HCT116 (cell line): ENCODE data around the gene SLC35E2B. TPM values are rescaled to one million over a fixed set of nuclear protein-coding genes. Genes with fewer than 3 reads are reported as not detected.

ENCODE experiments used
- ATAC-seq: fragments of 200-7000 bp; cut with Tn5 transposase; 2 replicates; pipeline ENCODE4 v1.9.1; 2020; ENCODE audit warnings: mild to moderate bottlenecking, moderate library complexity
- BruUV-seq: library from RNA; stranded (reverse); fragments of 400-500 nt; replicated peaks from 2 replicates; lab custom pipeline; 2021; lab: Mats Ljungman, UMichigan
- CTCF ChIA-PET: fragments of 300-600 bp; sonication (Branson Sonifier 250); formaldehyde crosslinking; loops from one replicate; lab custom pipeline; 2021; ENCODE audit warnings: antibody characterized with exemption; lab: Charles Lee
- POLR2A ChIA-PET: fragments of 300-600, 350-600 bp; sonication (Branson Sonifier 250); formaldehyde crosslinking; loops from one replicate; lab custom pipeline; 2021; ENCODE audit warnings: antibody characterized with exemption; lab: Charles Lee
- RAD21 ChIA-PET, 2 experiments: fragments of 300-600 bp; sonication (Branson Sonifier 250); formaldehyde crosslinking; loops; one replicate each; lab custom pipeline; 2023; ENCODE audit warnings: low total read pairs in 2 of 2; ENCODE audit not compliant: uncharacterized antibody in 2 of 2, unreplicated experiment in 2 of 2, low non-redundant PET in 1 of 2; lab: Charles Lee
- DNase-seq: peaks from one replicate; pipeline ENCODE4 v3.0.0-alpha.2; 2010; ENCODE audit warnings: low read depth, low spot score
- H2AFZ ChIP-seq: fragments of 200-600 bp; shearing (Covaris generic), sonication (generic); 2 replicates; pipeline ENCODE4 v1.6.1; 2017; ENCODE audit warnings: low read depth, mixed run types, mixed read lengths, antibody characterized with exemption, low read length; ENCODE audit not compliant: poor library complexity, severe bottlenecking
- H3K27ac ChIP-seq: 2 replicates; pipeline ENCODE4 v1.5.1; 2012; ENCODE audit warnings: low read depth, low read length
- H3K27me3 ChIP-seq: fragments of 200-600 bp; sonication (generic); 2 replicates; pipeline ENCODE4 v1.6.1; 2016; ENCODE audit warnings: mixed run types, low read length, mixed read lengths; ENCODE audit not compliant: insufficient read depth
- H3K36me3 ChIP-seq, 2 experiments: fragments of 200-500 bp in 1 of 2; fragments of 200-600 bp in 1 of 2; sonication (Bioruptor generic) in 1 of 2; sonication (generic) in 1 of 2; 2 replicates each; pipeline versions ENCODE4 v1.5.1 to v1.6.1; 2014 to 2016; ENCODE audit warnings: low read length in 2 of 2, inconsistent platforms in 1 of 2, mixed read lengths in 1 of 2, mixed run types in 1 of 2; ENCODE audit not compliant: insufficient read depth in 2 of 2, control insufficient read depth in 1 of 2
- H3K4me1 ChIP-seq, 2 experiments: fragments of 200-600 bp in 1 of 2; sonication (generic) in 1 of 2; 2 replicates each; pipeline versions ENCODE4 v1.5.1 to v1.6.1; 2012 to 2017; ENCODE audit warnings: low read length in 2 of 2, inconsistent platforms in 1 of 2, mild to moderate bottlenecking in 1 of 2, mixed read lengths in 1 of 2, mixed run types in 1 of 2, moderate library complexity in 1 of 2; ENCODE audit not compliant: insufficient read depth in 2 of 2, control insufficient read depth in 1 of 2
- H3K4me2 ChIP-seq: fragments of 200-600 bp; sonication (generic); 2 replicates; pipeline ENCODE4 v1.6.1; 2017; ENCODE audit warnings: mixed run types, low read length, mixed read lengths
- H3K4me3 ChIP-seq, 2 experiments: fragments of 200-600 bp in 1 of 2; sonication (generic) in 1 of 2; replicated peaks in 1 of 2; 2 replicates each; pipeline ENCODE4 v1.5.1; 2011 to 2016; ENCODE audit warnings: low read length in 2 of 2, control low read depth in 1 of 2, low read depth in 1 of 2, mild to moderate bottlenecking in 1 of 2, mixed read lengths in 1 of 2, mixed run types in 1 of 2
- H3K79me2 ChIP-seq: fragments of 200-600 bp; sonication (generic); 2 replicates; pipeline ENCODE4 v1.6.1; 2017; ENCODE audit warnings: mild to moderate bottlenecking, mixed run types, low read length, moderate library complexity, mixed read lengths; ENCODE audit not compliant: insufficient read depth
- H3K9ac ChIP-seq: fragments of 200-600 bp; sonication (generic); 2 replicates; pipeline ENCODE4 v1.6.1; 2016; ENCODE audit warnings: low read length, mixed read lengths
- H3K9me2 ChIP-seq: fragments of 200-600 bp; sonication (generic), shearing (Covaris generic); 2 replicates; pipeline ENCODE4 v1.6.1; 2017; ENCODE audit warnings: mixed run types, mild to moderate bottlenecking, moderate library complexity; ENCODE audit not compliant: insufficient read depth
- H3K9me3 ChIP-seq, 2 experiments: fragments of 200-500 bp in 1 of 2; fragments of 200-600 bp in 1 of 2; sonication (Bioruptor generic) in 1 of 2; sonication (generic) in 1 of 2; 2 replicates each; pipeline ENCODE4 v1.6.1; 2014 to 2017; ENCODE audit warnings: low read length in 2 of 2, mixed read lengths in 2 of 2, inconsistent platforms in 1 of 2, low read depth in 1 of 2, mild to moderate bottlenecking in 1 of 2, mixed run types in 1 of 2, moderate library complexity in 1 of 2; ENCODE audit not compliant: control insufficient read depth in 1 of 2, insufficient read depth in 1 of 2
- H4K20me1 ChIP-seq: fragments of 200-600 bp; sonication (generic), shearing (Covaris generic); 2 replicates; pipeline ENCODE4 v1.6.1; 2017; ENCODE audit warnings: mixed run types, mild to moderate bottlenecking, moderate library complexity; ENCODE audit not compliant: insufficient read depth
- CBX3 ChIP-seq: IDR thresholded peaks from 2 replicates; pipeline ENCODE4 v1.6.1; 2012; ENCODE audit warnings: low read depth
- EGR1 ChIP-seq: IDR thresholded peaks from 2 replicates; pipeline ENCODE4 v1.6.1; 2012; ENCODE audit warnings: low read depth
- EZH2 ChIP-seq: fragments of 200-600 bp; sonication (generic); IDR thresholded peaks from 2 replicates; pipeline ENCODE4 v1.6.1; 2017; ENCODE audit warnings: antibody characterized with exemption, mixed run types
- FOSL1 ChIP-seq: IDR thresholded peaks from 2 replicates; pipeline ENCODE4 v1.6.1; 2012; ENCODE audit warnings: low read depth
- JUND ChIP-seq: IDR thresholded peaks from 2 replicates; pipeline ENCODE4 v1.6.1; 2012
- POLR2AphosphoS5 ChIP-seq: IDR thresholded peaks from 2 replicates; pipeline ENCODE4 v1.6.1; 2011; ENCODE audit warnings: mild to moderate bottlenecking, low read depth, low read length, moderate library complexity
- RAD21 ChIP-seq: IDR thresholded peaks from 2 replicates; pipeline ENCODE4 v1.6.1; 2012; ENCODE audit warnings: low read depth, mild to moderate bottlenecking
- SIN3A ChIP-seq: IDR thresholded peaks from 2 replicates; pipeline ENCODE4 v1.6.1; 2012; ENCODE audit warnings: low read depth
- SRF ChIP-seq: IDR thresholded peaks from 2 replicates; pipeline ENCODE4 v1.6.1; 2012; ENCODE audit warnings: low read depth
- TCF7L2 ChIP-seq: IDR thresholded peaks from 2 replicates; pipeline ENCODE4 v1.7.0; 2011; ENCODE audit warnings: borderline replicate concordance, inconsistent platforms; ENCODE audit not compliant: insufficient read depth, insufficient read length; ENCODE audit errors: extremely low read depth
- YY1 ChIP-seq: IDR thresholded peaks from 2 replicates; pipeline ENCODE4 v1.6.1; 2011; ENCODE audit warnings: low read length, low read depth, moderate library complexity, mild to moderate bottlenecking; ENCODE audit not compliant: insufficient replicate concordance; ENCODE audit errors: extremely low read depth
- ZFX ChIP-seq: fragments of 450-650 bp; IDR thresholded peaks from 2 replicates; pipeline ENCODE4 v1.6.1; 2017
- ZNF274 ChIP-seq: fragments of 200-500 bp; sonication (Bioruptor generic); IDR thresholded peaks from 2 replicates; pipeline ENCODE4 v1.6.1; 2014; ENCODE audit warnings: mild to moderate bottlenecking, low read depth, low read length, inconsistent platforms
- intact Hi-C: fragments of 100-400 bp; cut with micrococcal nuclease; formaldehyde crosslinking; loops from 2 replicates; pipeline ENCODE4 v1.10.0; 2022
- total RNA-seq: library from RNA; stranded (reverse); gene quantifications from one replicate; pipeline ENCODE4 v1.2.1, GENCODE V29; 2021; ENCODE audit not compliant: unreplicated experiment
- TF ChIP-seq, protein P1 (sequence below): IDR thresholded peaks from 2 replicates; pipeline ENCODE4 v1.6.1; 2011; ENCODE audit warnings: mild to moderate bottlenecking, low read length, moderate library complexity; ENCODE audit not compliant: insufficient replicate concordance; ENCODE audit errors: extremely low read depth
- TF ChIP-seq, protein P2 (sequence below), 3 experiments: fragments of 200-600 bp in 1 of 3; sonication (generic) in 1 of 3; IDR thresholded peaks in 2 of 3; conservative IDR thresholded peaks in 1 of 3; 2 replicates each; pipeline ENCODE4 v1.5.1; 2012 to 2017; ENCODE audit warnings: low read depth in 2 of 3, low read length in 2 of 3, antibody characterized with exemption in 1 of 3, borderline replicate concordance in 1 of 3, control low read depth in 1 of 3, mild to moderate bottlenecking in 1 of 3, mixed read lengths in 1 of 3, mixed run types in 1 of 3, moderate library complexity in 1 of 3; ENCODE audit not compliant: insufficient read depth in 1 of 3
- TF ChIP-seq, protein P3 (sequence below): IDR thresholded peaks from 2 replicates; pipeline ENCODE4 v1.6.1; 2012; ENCODE audit warnings: low read depth

The SLC35E2B gene
- total RNA-seq, 1 experiment from 2014 or later = 30.3 TPM

GRCh38 chr1:1664941-1665814 lies 27.4 kb downstream of the SLC35E2B start:
- Histone ChIP-seq H3K4me1 (no peaks in the 10 kb centered on the region), H2AFZ (no peak overlapping the region), H3K27ac (no peak overlapping the region), H3K9me2 (no peaks in the 10 kb centered on the region), H3K4me3 (no peak overlapping the region), H3K9ac (no peak overlapping the region), H3K4me2 (no peak overlapping the region), H4K20me1 (no peaks in the 10 kb centered on the region), H3K9me3 (no peaks in the 10 kb centered on the region), H3K36me3 (peaks cover 0 to 7% of the 10 kb centered on the region in 2 experiments; a peak in 3 of 4 replicates), H3K79me2 (no peaks in the 10 kb centered on the region), H3K27me3 (no peaks in the 10 kb centered on the region)
- RAD21 ChIA-PET = no interaction called here
- no TSS peak for BruUV-seq
- TF ChIP-seq CBX3 = no peak
- no peak for TF ChIP-seq ZFX
- TF ChIP-seq EZH2 = no peak
- TF ChIP-seq RAD21 = no peak
- TF ChIP-seq POLR2AphosphoS5 = no peak
- no peak for TF ChIP-seq JUND
- no peak for TF ChIP-seq SIN3A
- no peak for TF ChIP-seq FOSL1
- TF ChIP-seq YY1 = no peak
- TF ChIP-seq TCF7L2 = no peak
- TF ChIP-seq, protein P1, sequence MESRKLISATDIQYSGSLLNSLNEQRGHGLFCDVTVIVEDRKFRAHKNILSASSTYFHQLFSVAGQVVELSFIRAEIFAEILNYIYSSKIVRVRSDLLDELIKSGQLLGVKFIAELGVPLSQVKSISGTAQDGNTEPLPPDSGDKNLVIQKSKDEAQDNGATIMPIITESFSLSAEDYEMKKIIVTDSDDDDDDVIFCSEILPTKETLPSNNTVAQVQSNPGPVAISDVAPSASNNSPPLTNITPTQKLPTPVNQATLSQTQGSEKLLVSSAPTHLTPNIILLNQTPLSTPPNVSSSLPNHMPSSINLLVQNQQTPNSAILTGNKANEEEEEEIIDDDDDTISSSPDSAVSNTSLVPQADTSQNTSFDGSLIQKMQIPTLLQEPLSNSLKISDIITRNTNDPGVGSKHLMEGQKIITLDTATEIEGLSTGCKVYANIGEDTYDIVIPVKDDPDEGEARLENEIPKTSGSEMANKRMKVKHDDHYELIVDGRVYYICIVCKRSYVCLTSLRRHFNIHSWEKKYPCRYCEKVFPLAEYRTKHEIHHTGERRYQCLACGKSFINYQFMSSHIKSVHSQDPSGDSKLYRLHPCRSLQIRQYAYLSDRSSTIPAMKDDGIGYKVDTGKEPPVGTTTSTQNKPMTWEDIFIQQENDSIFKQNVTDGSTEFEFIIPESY = no peak
- TF ChIP-seq EGR1 = no peak
- TF ChIP-seq, protein P2, sequence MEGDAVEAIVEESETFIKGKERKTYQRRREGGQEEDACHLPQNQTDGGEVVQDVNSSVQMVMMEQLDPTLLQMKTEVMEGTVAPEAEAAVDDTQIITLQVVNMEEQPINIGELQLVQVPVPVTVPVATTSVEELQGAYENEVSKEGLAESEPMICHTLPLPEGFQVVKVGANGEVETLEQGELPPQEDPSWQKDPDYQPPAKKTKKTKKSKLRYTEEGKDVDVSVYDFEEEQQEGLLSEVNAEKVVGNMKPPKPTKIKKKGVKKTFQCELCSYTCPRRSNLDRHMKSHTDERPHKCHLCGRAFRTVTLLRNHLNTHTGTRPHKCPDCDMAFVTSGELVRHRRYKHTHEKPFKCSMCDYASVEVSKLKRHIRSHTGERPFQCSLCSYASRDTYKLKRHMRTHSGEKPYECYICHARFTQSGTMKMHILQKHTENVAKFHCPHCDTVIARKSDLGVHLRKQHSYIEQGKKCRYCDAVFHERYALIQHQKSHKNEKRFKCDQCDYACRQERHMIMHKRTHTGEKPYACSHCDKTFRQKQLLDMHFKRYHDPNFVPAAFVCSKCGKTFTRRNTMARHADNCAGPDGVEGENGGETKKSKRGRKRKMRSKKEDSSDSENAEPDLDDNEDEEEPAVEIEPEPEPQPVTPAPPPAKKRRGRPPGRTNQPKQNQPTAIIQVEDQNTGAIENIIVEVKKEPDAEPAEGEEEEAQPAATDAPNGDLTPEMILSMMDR (IDR thresholded peaks at IDR 0.05 in 2 of 3, conservative IDR thresholded peaks at IDR 0.05 in 1 of 3; ENCODE audit: borderline replicate concordance in 1 of 3, insufficient read depth in 1 of 3, low read depth in 2 of 3, low read length in 2 of 3) = no peak
- TF ChIP-seq ZNF274 = no peak
- TF ChIP-seq SRF = no peak
- TF ChIP-seq, protein P3, sequence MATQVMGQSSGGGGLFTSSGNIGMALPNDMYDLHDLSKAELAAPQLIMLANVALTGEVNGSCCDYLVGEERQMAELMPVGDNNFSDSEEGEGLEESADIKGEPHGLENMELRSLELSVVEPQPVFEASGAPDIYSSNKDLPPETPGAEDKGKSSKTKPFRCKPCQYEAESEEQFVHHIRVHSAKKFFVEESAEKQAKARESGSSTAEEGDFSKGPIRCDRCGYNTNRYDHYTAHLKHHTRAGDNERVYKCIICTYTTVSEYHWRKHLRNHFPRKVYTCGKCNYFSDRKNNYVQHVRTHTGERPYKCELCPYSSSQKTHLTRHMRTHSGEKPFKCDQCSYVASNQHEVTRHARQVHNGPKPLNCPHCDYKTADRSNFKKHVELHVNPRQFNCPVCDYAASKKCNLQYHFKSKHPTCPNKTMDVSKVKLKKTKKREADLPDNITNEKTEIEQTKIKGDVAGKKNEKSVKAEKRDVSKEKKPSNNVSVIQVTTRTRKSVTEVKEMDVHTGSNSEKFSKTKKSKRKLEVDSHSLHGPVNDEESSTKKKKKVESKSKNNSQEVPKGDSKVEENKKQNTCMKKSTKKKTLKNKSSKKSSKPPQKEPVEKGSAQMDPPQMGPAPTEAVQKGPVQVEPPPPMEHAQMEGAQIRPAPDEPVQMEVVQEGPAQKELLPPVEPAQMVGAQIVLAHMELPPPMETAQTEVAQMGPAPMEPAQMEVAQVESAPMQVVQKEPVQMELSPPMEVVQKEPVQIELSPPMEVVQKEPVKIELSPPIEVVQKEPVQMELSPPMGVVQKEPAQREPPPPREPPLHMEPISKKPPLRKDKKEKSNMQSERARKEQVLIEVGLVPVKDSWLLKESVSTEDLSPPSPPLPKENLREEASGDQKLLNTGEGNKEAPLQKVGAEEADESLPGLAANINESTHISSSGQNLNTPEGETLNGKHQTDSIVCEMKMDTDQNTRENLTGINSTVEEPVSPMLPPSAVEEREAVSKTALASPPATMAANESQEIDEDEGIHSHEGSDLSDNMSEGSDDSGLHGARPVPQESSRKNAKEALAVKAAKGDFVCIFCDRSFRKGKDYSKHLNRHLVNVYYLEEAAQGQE = no peak
- DNase-seq (no peak), ATAC-seq (no peak)
- intact Hi-C loops = no loop called here
- POLR2A ChIA-PET = no interaction called here
- CTCF ChIA-PET = interaction anchor here (1.0 kb wide), 1 partner anchor 37 kb away, joined by 3 read pairs; no protein-coding TSS in a partner anchor
